Measurements from ENCODE around the gene EYA4.

GRCh38 chr6:133314947-133315346, 73.8 kb downstream of the EYA4 start:
- TF ChIP-seq CTCF (IDR thresholded peaks at IDR 0.05) (no peak), SIN3A (IDR thresholded peaks at IDR 0.05; ENCODE audit: borderline replicate concordance, low read depth, low read length) (no peak), JUND (IDR thresholded peaks at IDR 0.05) (no peak)
